A673 (cell line): ENCODE measurements around the gene PJVK. TPM values are rescaled to one million over a fixed set of nuclear protein-coding genes. Genes with fewer than 3 reads are reported as not detected.

Experiments
- BruUV-seq: library from RNA; stranded (reverse); fragments of 400-500 nt; replicated peaks from 2 replicates; lab custom pipeline; 2021; lab: Mats Ljungman, UMichigan
- CTCF ChIA-PET: fragments of 300-600 bp; sonication (Branson Sonifier 250); formaldehyde crosslinking; loops from one replicate; lab custom pipeline; 2022; ENCODE audit warnings: antibody characterized with exemption; lab: Charles Lee
- POLR2A ChIA-PET: fragments of 300-600 bp; sonication (Branson Sonifier 250); formaldehyde crosslinking; loops from one replicate; lab custom pipeline; 2022; ENCODE audit warnings: antibody characterized with exemption; ENCODE audit not compliant: low non-redundant PET; lab: Charles Lee
- DNase-seq: peaks from one replicate; pipeline ENCODE4 v3.0.0-alpha.2; 2015; ENCODE audit warnings: low spot score
- H3K27ac ChIP-seq: fragments of 200-600 bp; sonication (generic); 2 replicates; pipeline ENCODE4 v1.5.1; 2016; ENCODE audit warnings: mixed run types, low read depth, mild to moderate bottlenecking, mixed read lengths, antibody characterized with exemption, low read length; ENCODE audit not compliant: poor library complexity, severe bottlenecking
- H3K27me3 ChIP-seq: fragments of 200-600 bp; sonication (generic); replicated peaks from 2 replicates; pipeline ENCODE4 v1.6.1; 2017; ENCODE audit warnings: mixed run types, low read depth, mild to moderate bottlenecking, mixed read lengths, antibody characterized with exemption, low read length; ENCODE audit not compliant: insufficient read depth, poor library complexity
- H3K36me3 ChIP-seq: fragments of 200-600 bp; sonication (generic); 2 replicates; pipeline ENCODE4 v1.6.1; 2016; ENCODE audit warnings: mixed run types, mild to moderate bottlenecking, mixed read lengths, antibody characterized with exemption, low read length; ENCODE audit not compliant: insufficient read depth, poor library complexity, severe bottlenecking
- H3K4me1 ChIP-seq: fragments of 200-600 bp; sonication (generic); 2 replicates; pipeline ENCODE4 v1.6.1; 2017; ENCODE audit warnings: mixed run types, mild to moderate bottlenecking, mixed read lengths, antibody characterized with exemption, low read length; ENCODE audit not compliant: insufficient read depth, poor library complexity, severe bottlenecking
- H3K4me3 ChIP-seq: fragments of 200-600 bp; sonication (generic); 2 replicates; pipeline ENCODE4 v1.5.1; 2016; ENCODE audit warnings: low read depth, mixed run types, mild to moderate bottlenecking, mixed read lengths, low read length; ENCODE audit not compliant: poor library complexity, severe bottlenecking
- H3K9me3 ChIP-seq: fragments of 200-600 bp; sonication (generic); 2 replicates; pipeline ENCODE4 v1.6.1; 2016; ENCODE audit warnings: mixed run types, low read depth, mild to moderate bottlenecking, mixed read lengths, antibody characterized with exemption, low read length; ENCODE audit not compliant: poor library complexity, severe bottlenecking
- CTCF ChIP-seq: fragments of 300-800, 200-600 bp; sonication (generic); conservative IDR thresholded peaks from 2 replicates; pipeline ENCODE4 v1.5.1; 2017; ENCODE audit warnings: low read depth, mild to moderate bottlenecking, antibody characterized with exemption, low read length, moderate library complexity, mixed read lengths
- EZH2 ChIP-seq: fragments of 200-600 bp; sonication (generic); IDR thresholded peaks from 2 replicates; pipeline ENCODE4 v1.6.1; 2017; ENCODE audit warnings: borderline replicate concordance, low read depth, mild to moderate bottlenecking, mixed read lengths, antibody characterized with exemption, low read length; ENCODE audit not compliant: poor library complexity, severe bottlenecking
- intact Hi-C: fragments of 100-400 bp; cut with micrococcal nuclease; formaldehyde crosslinking; loops from one replicate; pipeline ENCODE4 v1.10.0; 2022; ENCODE audit not compliant: unreplicated experiment
- total RNA-seq: library from RNA; stranded (reverse); gene quantifications from 2 replicates; pipeline ENCODE4 v1.2.3, GENCODE V29; 2021

PJVK gene
- total RNA-seq, 1 experiment from 2014 or later: 1.9 TPM

GRCh38 chr2:178479758-178480226 lies 28.6 kb downstream of the PJVK start:
- CTCF ChIA-PET: no interaction called here
- TF ChIP-seq CTCF: no peak
- no peak for TF ChIP-seq EZH2
- POLR2A ChIA-PET: no interaction called here
- intact Hi-C loops: loop anchor here (5.0 kb wide), 1 partner anchor 1528 kb away; the partner anchor contains the start of gene CWC22
- DNase-seq: no peak
- peaks cover 34% of the 10 kb centered on the region for H3K4me1 ChIP-seq
- peak overlapping the region; percentile 79 for H3K27ac ChIP-seq
- H3K27me3 ChIP-seq: no peaks in the 10 kb centered on the region
- H3K4me3 ChIP-seq: peak overlapping the region; percentile 76
- no peaks in the 10 kb centered on the region for H3K9me3 ChIP-seq
- no peaks in the 10 kb centered on the region for H3K36me3 ChIP-seq
- no TSS peak for BruUV-seq

- peak within 1 kb of the TSS; percentile 79 for H3K27ac ChIP-seq
- ChIA-PET CTCF (no interaction called here), POLR2A (no interaction called here)
- TF ChIP-seq EZH2: no peak
- no peak for TF ChIP-seq CTCF
- peaks cover 34% of the 10 kb centered on the region for H3K4me1 ChIP-seq
- DNase-seq: peak; percentile 90
- H3K36me3 ChIP-seq: no peaks in the 10 kb centered on the region
- intact Hi-C loops: loop anchor here (5.0 kb wide), 1 partner anchor 1527 kb away; the partner anchor contains the start of gene CWC22
- no peaks in the 10 kb centered on the region for H3K9me3 ChIP-seq
- H3K4me3 ChIP-seq: peak within 1 kb of the TSS; percentile 76
- H3K27me3 ChIP-seq: no peaks in the 10 kb centered on the region
- BruUV-seq: no TSS peak
Observed at GRCh38 chr2:178480227-178481181, 29.3 kb downstream of the PJVK start, which contains the start of gene PLEKHA3. Gene PLEKHA3 (plus strand): TSS chr2:178480457. CDS start chr2:178480870, 413 bp downstream.

GRCh38 chr2:178482437-178482836 lies 31.3 kb downstream of the PJVK start:
- intact Hi-C loops: loop anchor here (5.0 kb wide), 1 partner anchor 1525 kb away; the partner anchor contains the start of gene CWC22
- no peaks in the 10 kb centered on the region for H3K36me3 ChIP-seq
- H3K4me1 ChIP-seq: peaks cover 34% of the 10 kb centered on the region
- no peak overlapping the region for H3K4me3 ChIP-seq
- ChIA-PET POLR2A (no interaction called here), CTCF (interaction anchor here (0.6 kb wide), 1 partner anchor 68 kb away, joined by 3 read pairs; no protein-coding TSS in a partner anchor)
- DNase-seq: peak; percentile 37
- TF ChIP-seq CTCF (no peak), EZH2 (no peak)
- H3K9me3 ChIP-seq: no peaks in the 10 kb centered on the region
- no TSS peak for BruUV-seq
- no peaks in the 10 kb centered on the region for H3K27me3 ChIP-seq
- H3K27ac ChIP-seq: no peak overlapping the region
